Activated CD8-positive, alpha-beta T cell treated with anti-CD3 and anti-CD28 coated beads for 36 hours (primary cell): ENCODE results near the gene KCNS3. TPM values are rescaled to one million over a fixed set of nuclear protein-coding genes. Genes with fewer than 3 reads are reported as not detected.

Experiments used
- ATAC-seq: fragments of 200-7000 bp; cut with Tn5 transposase; one replicate; pipeline ENCODE4 v1.10.0; 2021; ENCODE audit warnings: mild to moderate bottlenecking, moderate library complexity
- CTCF ChIA-PET: fragments of 350-600 bp; sonication (Branson Sonifier 250); formaldehyde crosslinking; loops from one replicate; lab custom pipeline; 2021; ENCODE audit warnings: antibody characterized with exemption; lab: Charles Lee
- POLR2A ChIA-PET: fragments of 350-600 bp; sonication (Branson Sonifier 250); formaldehyde crosslinking; loops from one replicate; lab custom pipeline; 2021; ENCODE audit warnings: antibody characterized with exemption; lab: Charles Lee
- DNase-seq: peaks from one replicate; pipeline ENCODE4 v3.0.0-alpha.2; 2020
- H3K27ac Mint-ChIP-seq: one replicate; pipeline ENCODE4 v1.8.0; 2021; ENCODE audit warnings: mild to moderate bottlenecking, mixed read lengths
- H3K27me3 Mint-ChIP-seq: one replicate; pipeline ENCODE4 v1.8.0; 2021; ENCODE audit warnings: mixed read lengths
- H3K36me3 Mint-ChIP-seq: one replicate; pipeline ENCODE4 v1.8.0; 2021; ENCODE audit warnings: low read depth, mixed read lengths
- H3K4me1 Mint-ChIP-seq: one replicate; pipeline ENCODE4 v1.8.0; 2021; ENCODE audit warnings: low read depth, mixed read lengths
- H3K4me3 Mint-ChIP-seq: one replicate; pipeline ENCODE4 v1.8.0; 2021; ENCODE audit warnings: mild to moderate bottlenecking, moderate library complexity, mixed read lengths
- H3K9me3 Mint-ChIP-seq: one replicate; pipeline ENCODE4 v1.8.0; 2021; ENCODE audit warnings: mixed read lengths
- CTCF ChIP-seq: fragments of 200-600 bp; IDR thresholded peaks from one replicate; pipeline ENCODE4 v1.8.0; 2022; ENCODE audit warnings: antibody characterized with exemption, mild to moderate bottlenecking
- intact Hi-C: fragments of 100-400 bp; cut with micrococcal nuclease; formaldehyde crosslinking; loops from one replicate; pipeline ENCODE4 v1.10.0; 2022
- total RNA-seq, 2 experiments: library from RNA; stranded (reverse); gene quantifications; one replicate each; pipeline ENCODE4 v1.2.3, GENCODE V29; 2021

Gene KCNS3
- total RNA-seq, 2 experiments from 2014 or later: not detected

GRCh38 chr2:17910980-17911379 lies 32.5 kb downstream of the KCNS3 start:
- Mint-ChIP-seq H3K27me3 (peaks cover 6% of the 10 kb centered on the region), H3K27ac (no peak overlapping the region), H3K4me3 (no peak overlapping the region), H3K36me3 (no peaks in the 10 kb centered on the region), H3K9me3 (peaks cover 5% of the 10 kb centered on the region), H3K4me1 (no peaks in the 10 kb centered on the region)
- DNase-seq (no peak), ATAC-seq (no peak)
- POLR2A ChIA-PET: no interaction called here
- intact Hi-C loops: no loop called here
- CTCF ChIA-PET: no interaction called here
- TF ChIP-seq CTCF: no peak

GRCh38 chr2:17911491-17912260 lies 33.2 kb downstream of the KCNS3 start:
- H3K36me3 Mint-ChIP-seq: no peaks in the 10 kb centered on the region
- no peak for TF ChIP-seq CTCF
- intact Hi-C loops: no loop called here
- peaks cover 6% of the 10 kb centered on the region for H3K27me3 Mint-ChIP-seq
- DNase-seq: no peak
- no peak overlapping the region for H3K4me3 Mint-ChIP-seq
- H3K9me3 Mint-ChIP-seq: peaks cover 5% of the 10 kb centered on the region
- H3K27ac Mint-ChIP-seq: no peak overlapping the region
- POLR2A ChIA-PET: no interaction called here
- CTCF ChIA-PET: no interaction called here
- no peaks in the 10 kb centered on the region for H3K4me1 Mint-ChIP-seq
- no peak for ATAC-seq

GRCh38 chr2:17912266-17912691 lies 33.8 kb downstream of the KCNS3 start:
- no peaks in the 10 kb centered on the region for H3K4me1 Mint-ChIP-seq
- ChIA-PET POLR2A (no interaction called here), CTCF (no interaction called here)
- DNase-seq: no peak
- no peak overlapping the region for H3K27ac Mint-ChIP-seq
- peaks cover 5% of the 10 kb centered on the region for H3K9me3 Mint-ChIP-seq
- H3K36me3 Mint-ChIP-seq: no peaks in the 10 kb centered on the region
- peaks cover 6% of the 10 kb centered on the region for H3K27me3 Mint-ChIP-seq
- no peak overlapping the region for H3K4me3 Mint-ChIP-seq
- no peak for TF ChIP-seq CTCF
- intact Hi-C loops: no loop called here
- ATAC-seq: no peak

GRCh38 chr2:17915099-17915498 lies 36.6 kb downstream of the KCNS3 start:
- H3K9me3 Mint-ChIP-seq: no peaks in the 10 kb centered on the region
- no peaks in the 10 kb centered on the region for H3K4me1 Mint-ChIP-seq
- POLR2A ChIA-PET: no interaction called here
- H3K27me3 Mint-ChIP-seq: peaks cover 6% of the 10 kb centered on the region
- TF ChIP-seq CTCF: no peak
- intact Hi-C loops: no loop called here
- no peak overlapping the region for H3K27ac Mint-ChIP-seq
- CTCF ChIA-PET: no interaction called here
- no peak overlapping the region for H3K4me3 Mint-ChIP-seq
- no peaks in the 10 kb centered on the region for H3K36me3 Mint-ChIP-seq
- DNase-seq (no peak), ATAC-seq (no peak)

- Mint-ChIP-seq H3K36me3 (no peaks in the 10 kb centered on the region), H3K27me3 (peaks cover 5% of the 10 kb centered on the region), H3K4me3 (no peak overlapping the region), H3K27ac (no peak overlapping the region), H3K9me3 (no peaks in the 10 kb centered on the region), H3K4me1 (no peaks in the 10 kb centered on the region)
- POLR2A ChIA-PET: no interaction called here
- TF ChIP-seq CTCF: no peak
- CTCF ChIA-PET: no interaction called here
- ATAC-seq (no peak), DNase-seq (no peak)
- intact Hi-C loops: no loop called here
These were observed 37.5 kb downstream of the KCNS3 start for GRCh38 chr2:17915811-17916518.
